ENCODE measurements around the gene PGLYRP2.

DNA sequence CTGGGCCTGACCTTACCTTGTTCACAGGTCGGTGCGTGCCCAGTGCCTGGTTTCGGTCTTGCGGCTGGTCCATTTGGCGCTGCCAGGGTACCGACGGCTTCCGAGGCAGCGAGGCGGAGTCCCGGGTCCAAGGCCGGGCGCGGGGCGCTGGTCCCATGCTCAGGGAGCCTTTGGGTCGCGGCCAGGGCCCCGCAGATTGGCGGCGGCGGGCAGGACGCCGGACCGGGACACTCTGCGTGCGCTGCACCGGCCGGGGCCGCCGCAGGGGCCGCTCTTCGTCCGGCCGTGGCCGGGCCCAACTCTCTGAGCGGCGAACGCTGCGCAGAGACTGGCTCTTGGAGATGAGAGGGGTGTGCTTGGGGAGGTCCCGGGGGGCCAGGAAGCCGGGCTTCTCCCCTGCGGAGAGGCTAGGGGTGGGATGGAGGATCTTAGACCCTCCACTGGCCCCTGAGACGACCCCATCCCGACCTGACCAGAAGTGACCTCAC lies 26.2 kb downstream of the PGLYRP2 start:
- TF ChIP-seq, protein P1, sequence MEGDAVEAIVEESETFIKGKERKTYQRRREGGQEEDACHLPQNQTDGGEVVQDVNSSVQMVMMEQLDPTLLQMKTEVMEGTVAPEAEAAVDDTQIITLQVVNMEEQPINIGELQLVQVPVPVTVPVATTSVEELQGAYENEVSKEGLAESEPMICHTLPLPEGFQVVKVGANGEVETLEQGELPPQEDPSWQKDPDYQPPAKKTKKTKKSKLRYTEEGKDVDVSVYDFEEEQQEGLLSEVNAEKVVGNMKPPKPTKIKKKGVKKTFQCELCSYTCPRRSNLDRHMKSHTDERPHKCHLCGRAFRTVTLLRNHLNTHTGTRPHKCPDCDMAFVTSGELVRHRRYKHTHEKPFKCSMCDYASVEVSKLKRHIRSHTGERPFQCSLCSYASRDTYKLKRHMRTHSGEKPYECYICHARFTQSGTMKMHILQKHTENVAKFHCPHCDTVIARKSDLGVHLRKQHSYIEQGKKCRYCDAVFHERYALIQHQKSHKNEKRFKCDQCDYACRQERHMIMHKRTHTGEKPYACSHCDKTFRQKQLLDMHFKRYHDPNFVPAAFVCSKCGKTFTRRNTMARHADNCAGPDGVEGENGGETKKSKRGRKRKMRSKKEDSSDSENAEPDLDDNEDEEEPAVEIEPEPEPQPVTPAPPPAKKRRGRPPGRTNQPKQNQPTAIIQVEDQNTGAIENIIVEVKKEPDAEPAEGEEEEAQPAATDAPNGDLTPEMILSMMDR (conservative IDR thresholded peaks at IDR 0.05 in 1 of 2, IDR thresholded peaks at IDR 0.05 in 1 of 2; ENCODE audit: low read depth in 1 of 2, low read length in 2 of 2): peak; percentile 18 to 28
- TF ChIP-seq EZH2 (IDR thresholded peaks at IDR 0.05; ENCODE audit: low read length, missing control alignments): no peak

All from fibroblast of lung (primary cell).